Stimulated activated naive B cell treated with anti-CD40 and anti-IgM and Interleukin-4, amounts not matched to agents 10 μg/mL and 1 μg/mL and 100 μg/mL, for 72 hours (primary cell): ENCODE results near the gene RSPH1.

Source experiments
- ATAC-seq, 2 donors: fragments of 150-1000 bp; cut with Tn5 transposase; replicated peaks; 2 replicates each; pipeline ENCODE4 v1.10.0; 2021; ENCODE audit warnings: moderate library complexity in 1 of 2
- DNase-seq: peaks from one replicate; pipeline ENCODE4 v3.0.0; 2021
- H3K27ac Mint-ChIP-seq: one replicate; pipeline ENCODE4 v1.8.0; 2022; ENCODE audit warnings: mild to moderate bottlenecking, mixed read lengths
- H3K27me3 Mint-ChIP-seq, 2 donors: one replicate each; pipeline ENCODE4 v1.8.0; 2022; ENCODE audit warnings: mixed read lengths in 2 of 2
- H3K36me3 Mint-ChIP-seq, 2 donors: one replicate each; pipeline ENCODE4 v1.8.0; 2022; ENCODE audit warnings: mixed read lengths in 2 of 2, mild to moderate bottlenecking in 1 of 2
- H3K4me1 Mint-ChIP-seq, 2 donors: one replicate each; pipeline ENCODE4 v1.8.0; 2022; ENCODE audit warnings: mixed read lengths in 2 of 2, mild to moderate bottlenecking in 1 of 2
- H3K4me3 Mint-ChIP-seq, 2 donors: one replicate each; pipeline ENCODE4 v1.8.0; 2022; ENCODE audit warnings: mild to moderate bottlenecking in 2 of 2, mixed read lengths in 2 of 2, moderate library complexity in 1 of 2
- H3K9me3 Mint-ChIP-seq, 2 donors: one replicate each; pipeline ENCODE4 v1.8.0; 2022; ENCODE audit warnings: mixed read lengths in 2 of 2, mild to moderate bottlenecking in 1 of 2

Gene RSPH1

GRCh38 chr21:42455196-42455595 lies 40.8 kb downstream of the RSPH1 start:
- no peaks in the 10 kb centered on the region for H3K36me3 Mint-ChIP-seq
- H3K27ac Mint-ChIP-seq = no peak overlapping the region
- peaks cover 22 to 23% of the 10 kb centered on the region in 2 donors for H3K4me1 Mint-ChIP-seq
- no peak overlapping the region for H3K4me3 Mint-ChIP-seq
- H3K27me3 Mint-ChIP-seq = peaks cover 7 to 20% of the 10 kb centered on the region in 2 donors
- no peak for DNase-seq
- H3K9me3 Mint-ChIP-seq = peaks cover 0 to 3% of the 10 kb centered on the region in 2 donors
- ATAC-seq = no peak

- Mint-ChIP-seq H3K9me3 (peaks cover 0 to 3% of the 10 kb centered on the region in 2 donors), H3K27me3 (peaks cover 7 to 20% of the 10 kb centered on the region in 2 donors), H3K4me3 (no peak overlapping the region), H3K36me3 (no peaks in the 10 kb centered on the region), H3K4me1 (peaks cover 22 to 23% of the 10 kb centered on the region in 2 donors), H3K27ac (no peak overlapping the region)
- ATAC-seq (no peak), DNase-seq (no peak)
Measured at GRCh38 chr21:42454786-42455185, 41.2 kb downstream of the RSPH1 start.

GRCh38 chr21:42453986-42454570 lies 41.9 kb downstream of the RSPH1 start:
- DNase-seq (no peak), ATAC-seq (no peak)
- Mint-ChIP-seq H3K9me3 (peaks cover 0 to 3% of the 10 kb centered on the region in 2 donors), H3K36me3 (no peaks in the 10 kb centered on the region), H3K27me3 (peaks cover 7 to 20% of the 10 kb centered on the region in 2 donors), H3K4me3 (no peak overlapping the region), H3K27ac (peak overlapping the region; percentile 37), H3K4me1 (peaks cover 23 to 29% of the 10 kb centered on the region in 2 donors)

GRCh38 chr21:42453224-42453985 lies 42.6 kb downstream of the RSPH1 start:
- Mint-ChIP-seq H3K27me3 (peaks cover 7 to 20% of the 10 kb centered on the region in 2 donors), H3K36me3 (no peaks in the 10 kb centered on the region), H3K27ac (peak overlapping the region; percentile 37), H3K9me3 (peaks cover 0 to 3% of the 10 kb centered on the region in 2 donors), H3K4me3 (no peak overlapping the region), H3K4me1 (peaks cover 23 to 33% of the 10 kb centered on the region in 2 donors)
- no peak for DNase-seq
- no peak for ATAC-seq

GRCh38 chr21:42452401-42453223 lies 43.4 kb downstream of the RSPH1 start:
- ATAC-seq (no peak), DNase-seq (no peak)
- Mint-ChIP-seq H3K9me3 (peaks cover 0 to 3% of the 10 kb centered on the region in 2 donors), H3K36me3 (no peaks in the 10 kb centered on the region), H3K27ac (peak overlapping the region; percentile 80), H3K4me1 (peaks cover 23 to 33% of the 10 kb centered on the region in 2 donors), H3K4me3 (no peak overlapping the region), H3K27me3 (peaks cover 7 to 25% of the 10 kb centered on the region in 2 donors)

GRCh38 chr21:42451941-42452340 lies 44.1 kb downstream of the RSPH1 start:
- Mint-ChIP-seq H3K36me3 (no peaks in the 10 kb centered on the region), H3K27me3 (peaks cover 7 to 25% of the 10 kb centered on the region in 2 donors), H3K4me1 (peaks cover 23 to 36% of the 10 kb centered on the region in 2 donors), H3K9me3 (no peaks in the 10 kb centered on the region), H3K27ac (peak overlapping the region; percentile 80), H3K4me3 (no peak overlapping the region)
- ATAC-seq = no peak
- no peak for DNase-seq

- no peak for DNase-seq
- peaks cover 4% of the 10 kb centered on the region in 2 donors for H3K36me3 Mint-ChIP-seq
- peaks cover 16 to 24% of the 10 kb centered on the region in 2 donors for H3K27me3 Mint-ChIP-seq
- H3K9me3 Mint-ChIP-seq = no peaks in the 10 kb centered on the region
- ATAC-seq = no peak
- H3K4me3 Mint-ChIP-seq = no peak overlapping the region
- peaks cover 24 to 43% of the 10 kb centered on the region in 2 donors for H3K4me1 Mint-ChIP-seq
- H3K27ac Mint-ChIP-seq = no peak overlapping the region
Measured at GRCh38 chr21:42448686-42449085, 47.3 kb downstream of the RSPH1 start.

GRCh38 chr21:42447732-42448131 lies 48.3 kb downstream of the RSPH1 start:
- DNase-seq (no peak), ATAC-seq (no peak)
- Mint-ChIP-seq H3K4me1 (peaks cover 23 to 35% of the 10 kb centered on the region in 2 donors), H3K27me3 (peaks cover 15 to 22% of the 10 kb centered on the region in 2 donors), H3K9me3 (no peaks in the 10 kb centered on the region), H3K36me3 (peaks cover 4 to 6% of the 10 kb centered on the region in 2 donors), H3K4me3 (no peak overlapping the region), H3K27ac (no peak overlapping the region)

GRCh38 chr21:42447182-42447581 lies 48.8 kb downstream of the RSPH1 start:
- Mint-ChIP-seq H3K36me3 (peaks cover 4 to 6% of the 10 kb centered on the region in 2 donors), H3K27ac (no peak overlapping the region)

GRCh38 chr21:42446531-42446930 lies 49.5 kb downstream of the RSPH1 start:
- H3K36me3 Mint-ChIP-seq = peaks cover 4 to 6% of the 10 kb centered on the region in 2 donors
- H3K27me3 Mint-ChIP-seq = peaks cover 18 to 31% of the 10 kb centered on the region in 2 donors
- DNase-seq (no peak), ATAC-seq (no peak)
- peaks cover 23 to 35% of the 10 kb centered on the region in 2 donors for H3K4me1 Mint-ChIP-seq
- peak overlapping the region; percentile 14 for H3K27ac Mint-ChIP-seq
- H3K4me3 Mint-ChIP-seq = no peak overlapping the region
- no peaks in the 10 kb centered on the region for H3K9me3 Mint-ChIP-seq

More at GRCh38 chr21:42447182-42447581, 48.8 kb downstream of the RSPH1 start:
- Mint-ChIP-seq H3K4me1 (peaks cover 23 to 35% of the 10 kb centered on the region in 2 donors), H3K27me3 (peaks cover 18 to 28% of the 10 kb centered on the region in 2 donors), H3K4me3 (no peak overlapping the region), H3K9me3 (no peaks in the 10 kb centered on the region)
- DNase-seq = no peak
- ATAC-seq = no peak

- no peak overlapping the region for H3K27ac Mint-ChIP-seq
- H3K36me3 Mint-ChIP-seq = peaks cover 4 to 6% of the 10 kb centered on the region in 2 donors
- peaks cover 18 to 27% of the 10 kb centered on the region in 2 donors for H3K27me3 Mint-ChIP-seq
- H3K4me3 Mint-ChIP-seq = no peak overlapping the region
- no peak for DNase-seq
- no peak for ATAC-seq
- no peaks in the 10 kb centered on the region for H3K9me3 Mint-ChIP-seq
- H3K4me1 Mint-ChIP-seq = peaks cover 29 to 41% of the 10 kb centered on the region in 2 donors
Measured at GRCh38 chr21:42445311-42445710, 50.7 kb downstream of the RSPH1 start.

GRCh38 chr21:42444745-42445059 lies 51.3 kb downstream of the RSPH1 start:
- Mint-ChIP-seq H3K4me3 (no peak overlapping the region), H3K9me3 (peaks cover 0 to 2% of the 10 kb centered on the region in 2 donors), H3K4me1 (peaks cover 28 to 41% of the 10 kb centered on the region in 2 donors), H3K27ac (no peak overlapping the region), H3K36me3 (peaks cover 4 to 9% of the 10 kb centered on the region in 2 donors), H3K27me3 (peaks cover 21 to 30% of the 10 kb centered on the region in 2 donors)
- ATAC-seq (no peak), DNase-seq (no peak)

GRCh38 chr21:42443876-42444744 lies 51.9 kb downstream of the RSPH1 start:
- peaks cover 27 to 36% of the 10 kb centered on the region in 2 donors for H3K27me3 Mint-ChIP-seq
- no peak overlapping the region for H3K27ac Mint-ChIP-seq
- ATAC-seq (no peak), DNase-seq (no peak)
- H3K36me3 Mint-ChIP-seq = peaks cover 4 to 10% of the 10 kb centered on the region in 2 donors
- H3K9me3 Mint-ChIP-seq = peaks cover 0 to 5% of the 10 kb centered on the region in 2 donors
- H3K4me3 Mint-ChIP-seq = no peak overlapping the region
- peaks cover 33 to 40% of the 10 kb centered on the region in 2 donors for H3K4me1 Mint-ChIP-seq
